Breast epithelium (tissue), 4 donors: ENCODE data around the gene MFSD11. TPM values are rescaled to one million over a fixed set of nuclear protein-coding genes. Genes with fewer than 3 reads are reported as not detected.
"Not testable (repeated sequence)": the region's sequence is repeated elsewhere in the genome, so short reads cannot be mapped to it uniquely, and the experiment has no call there.

ENCODE experiments used
- DNase-seq, 2 donors: peaks; one replicate each; pipeline ENCODE4 v3.0.0-alpha.2; 2019; ENCODE audit warnings: low spot score in 2 of 2
- H3K27ac ChIP-seq, 2 donors: fragments of 200-600 bp; sonication (generic) in 1 of 2; one replicate each; pipeline ENCODE4 v1.5.1; 2016 to 2019; ENCODE audit warnings: mild to moderate bottlenecking in 1 of 2
- H3K27me3 ChIP-seq, 2 donors: fragments of 200-600 bp; sonication (generic) in 1 of 2; one replicate each; pipeline versions ENCODE4 v1.5.1 to v1.6.0; 2017 to 2019; ENCODE audit warnings: control low read depth in 1 of 2, mild to moderate bottlenecking in 1 of 2
- H3K36me3 ChIP-seq: fragments of 200-600 bp; one replicate; pipeline ENCODE4 v1.5.1; 2019
- H3K4me1 ChIP-seq, 2 donors: fragments of 200-600 bp; sonication (generic); one replicate each; pipeline ENCODE4 v1.5.1; 2016 to 2019; ENCODE audit warnings: control low read depth in 1 of 2
- H3K4me3 ChIP-seq, 3 donors: fragments of 200-600 bp; sonication (generic); 1 replicate in 2 of 3; 2 replicates in 1 of 3; pipeline ENCODE4 v1.5.1; 2016 to 2019; ENCODE audit warnings: mild to moderate bottlenecking in 3 of 3, moderate library complexity in 2 of 3
- H3K9me3 ChIP-seq, 2 donors: fragments of 200-600 bp; sonication (generic) in 1 of 2; one replicate each; pipeline ENCODE4 v1.5.1; 2016 to 2019; ENCODE audit warnings: control low read depth in 1 of 2
- CTCF ChIP-seq, 3 donors: fragments of 450-650 bp; IDR thresholded peaks; one replicate each; pipeline ENCODE4 v1.5.1; 2016 to 2017; ENCODE audit warnings: antibody characterized with exemption in 3 of 3, mild to moderate bottlenecking in 3 of 3, moderate library complexity in 3 of 3
- POLR2A ChIP-seq: fragments of 450-650 bp; IDR thresholded peaks from one replicate; pipeline ENCODE4 v1.6.1; 2016; ENCODE audit warnings: antibody characterized with exemption, mild to moderate bottlenecking, moderate library complexity
- POLR2AphosphoS5 ChIP-seq, 3 donors: sonication (generic); formaldehyde crosslinking; IDR thresholded peaks; one replicate each; pipeline ENCODE4 v1.6.1; 2017; ENCODE audit warnings: antibody characterized with exemption in 3 of 3
- intact Hi-C: fragments of 100-400 bp; cut with DNase I; formaldehyde crosslinking; loops from one replicate; pipeline ENCODE4 v1.15.1; 2023; ENCODE audit warnings: low total_unique reads
- total RNA-seq, 3 donors: library from RNA; depleted of rRNA; stranded (reverse); fragments of >200 nt; gene quantifications; one replicate each; pipeline ENCODE4 v1.1.0, GENCODE V29; 2016

The MFSD11 gene
- total RNA-seq, 3 donors from 2014 or later: 20.6 to 42.6 (median 23.6) TPM

GRCh38 chr17:76720941-76721340 is 17.0 kb upstream of the MFSD11 start:
- no peaks in the 10 kb centered on the region for H3K27me3 ChIP-seq
- H3K27ac ChIP-seq: no peak overlapping the region

GRCh38 chr17:76721463-76721862 is 16.5 kb upstream of the MFSD11 start:
- TF ChIP-seq POLR2AphosphoS5 (IDR thresholded peaks at IDR 0.05) (no peak), POLR2A (no peak), CTCF (IDR thresholded peaks at IDR 0.05) (no peak)
- intact Hi-C loops: no loop called here
- Histone ChIP-seq H3K4me1 (peaks cover 0 to 4% of the 10 kb centered on the region in 2 donors), H3K27me3 (no peaks in the 10 kb centered on the region), H3K9me3 (no peaks in the 10 kb centered on the region), H3K36me3 (peaks cover 13% of the 10 kb centered on the region), H3K27ac (no peak overlapping the region), H3K4me3 (no peak overlapping the region)
- DNase-seq: no peak

More at GRCh38 chr17:76720941-76721340, 17.0 kb upstream of the MFSD11 start:
- no peak for TF ChIP-seq POLR2AphosphoS5 (IDR thresholded peaks at IDR 0.05)
- TF ChIP-seq POLR2A: no peak
- TF ChIP-seq CTCF (IDR thresholded peaks at IDR 0.05): no peak
- no peak for DNase-seq
- intact Hi-C loops: no loop called here
- peaks cover 13% of the 10 kb centered on the region for H3K36me3 ChIP-seq
- H3K9me3 ChIP-seq: no peaks in the 10 kb centered on the region
- peaks cover 0 to 4% of the 10 kb centered on the region in 2 donors for H3K4me1 ChIP-seq
- H3K4me3 ChIP-seq: no peak overlapping the region

DNA sequence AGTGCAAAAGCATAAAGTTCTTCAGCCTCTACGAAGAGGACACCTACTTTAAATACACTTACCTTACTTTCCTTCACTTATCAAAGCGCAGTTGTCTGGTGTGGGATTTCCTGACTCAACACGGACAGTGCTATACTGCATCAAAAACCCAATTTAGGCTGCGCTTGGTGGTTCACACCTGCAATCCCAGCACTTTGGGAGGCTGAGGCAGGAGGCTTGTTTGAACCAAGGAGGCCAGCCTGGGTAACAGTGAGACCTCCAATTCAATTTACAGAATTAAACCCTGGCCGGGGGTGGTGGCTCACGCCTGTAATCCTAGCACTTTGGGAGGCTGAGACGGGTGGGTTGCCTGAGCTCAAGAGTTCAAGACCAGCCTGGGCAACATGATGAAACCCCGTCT is 15.6 kb upstream of the MFSD11 start:
- Histone ChIP-seq H3K36me3 (peaks cover 13% of the 10 kb centered on the region), H3K4me1 (peaks cover 0 to 4% of the 10 kb centered on the region in 2 donors), H3K9me3 (no peaks in the 10 kb centered on the region), H3K27me3 (no peaks in the 10 kb centered on the region), H3K4me3 (no peak overlapping the region), H3K27ac (no peak overlapping the region)
- DNase-seq: no peak
- TF ChIP-seq POLR2AphosphoS5 (IDR thresholded peaks at IDR 0.05) (no peak), CTCF (IDR thresholded peaks at IDR 0.05) (no peak), POLR2A (no peak)
- intact Hi-C loops: no loop called here

DNA sequence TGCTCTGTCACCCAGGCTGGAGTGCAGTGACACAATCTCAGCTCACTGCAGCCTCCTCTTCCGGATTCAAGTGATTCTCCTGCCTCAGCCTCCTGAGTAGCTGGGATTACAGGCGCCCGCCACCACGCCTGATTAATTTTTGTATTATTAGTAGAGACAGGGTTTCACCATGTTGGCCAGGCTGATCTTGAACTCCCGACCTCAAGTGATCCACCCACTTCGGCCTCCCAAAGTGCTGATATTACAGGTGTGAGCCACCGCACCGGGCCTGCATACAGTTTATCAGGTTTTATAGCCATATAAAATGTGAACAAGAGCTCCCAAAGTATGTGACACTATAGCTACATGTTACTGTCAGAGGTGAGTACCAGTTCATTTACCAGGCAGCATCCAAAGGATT is 14.9 kb upstream of the MFSD11 start:
- H3K4me3 ChIP-seq, DNase-seq, H3K27ac ChIP-seq, H3K9me3 ChIP-seq, H3K4me1 ChIP-seq, H3K27me3 ChIP-seq, intact Hi-C loops: not testable (repeated sequence)
- H3K36me3 ChIP-seq: peaks cover 13% of the 10 kb centered on the region

DNA sequence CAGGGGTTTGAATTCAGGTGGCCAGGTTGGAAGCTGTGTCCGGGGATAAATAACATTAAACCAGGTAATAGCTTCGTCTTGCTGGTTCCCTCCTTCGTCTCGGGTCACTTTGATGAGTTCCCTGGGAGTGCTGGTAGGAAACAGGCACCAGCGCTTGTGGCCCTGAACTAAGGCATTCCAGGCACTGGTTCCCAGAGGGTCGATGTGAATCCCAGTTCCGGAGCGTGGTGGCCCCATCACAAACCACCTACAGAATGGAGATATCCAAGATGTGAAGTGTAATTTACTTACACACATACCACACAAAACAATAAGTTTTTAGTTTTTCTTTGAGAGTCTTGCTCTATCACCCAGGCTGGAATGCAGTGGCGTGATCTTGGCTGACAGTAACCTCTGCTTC is 14.1 kb upstream of the MFSD11 start:
- peaks cover 7% of the 10 kb centered on the region for H3K36me3 ChIP-seq
- H3K4me3 ChIP-seq: peak overlapping the region in 1 of 3 donors; percentile 4
- no peak for DNase-seq
- TF ChIP-seq POLR2AphosphoS5 (IDR thresholded peaks at IDR 0.05): no peak
- no peak for TF ChIP-seq POLR2A
- no peak for TF ChIP-seq CTCF (IDR thresholded peaks at IDR 0.05)
- H3K27ac ChIP-seq: no peak overlapping the region
- no peaks in the 10 kb centered on the region for H3K27me3 ChIP-seq
- peaks cover 0 to 4% of the 10 kb centered on the region in 2 donors for H3K4me1 ChIP-seq
- intact Hi-C loops: no loop called here
- no peaks in the 10 kb centered on the region for H3K9me3 ChIP-seq
